Measurements from ENCODE around the gene RAB6B.

Gene RAB6B

GRCh38 chr3:133874344-133874743 lies 21.3 kb downstream of the RAB6B start:
- Histone ChIP-seq H3K4me3 (ENCODE audit: low read length in 2 of 2) (no peak overlapping the region), H3K27me3 (ENCODE audit: control insufficient read depth in 1 of 2, insufficient read depth in 2 of 2, low read length in 2 of 2) (no peaks in the 10 kb centered on the region), H3K9me3 (ENCODE audit: control insufficient read depth in 2 of 2, low read length in 2 of 2) (peaks cover 0 to 7% of the 10 kb centered on the region in 2 donors), H3K27ac (ENCODE audit: low read length) (no peak overlapping the region), H3K36me3 (ENCODE audit: control insufficient read depth in 2 of 2, insufficient read depth in 2 of 2, low read length in 2 of 2) (no peaks in the 10 kb centered on the region), H3K9ac (ENCODE audit: low read length in 2 of 2) (no peak overlapping the region), H3K4me1 (ENCODE audit: control insufficient read depth, insufficient read depth, low read length) (peaks cover under 1% of the 10 kb centered on the region)

DNA sequence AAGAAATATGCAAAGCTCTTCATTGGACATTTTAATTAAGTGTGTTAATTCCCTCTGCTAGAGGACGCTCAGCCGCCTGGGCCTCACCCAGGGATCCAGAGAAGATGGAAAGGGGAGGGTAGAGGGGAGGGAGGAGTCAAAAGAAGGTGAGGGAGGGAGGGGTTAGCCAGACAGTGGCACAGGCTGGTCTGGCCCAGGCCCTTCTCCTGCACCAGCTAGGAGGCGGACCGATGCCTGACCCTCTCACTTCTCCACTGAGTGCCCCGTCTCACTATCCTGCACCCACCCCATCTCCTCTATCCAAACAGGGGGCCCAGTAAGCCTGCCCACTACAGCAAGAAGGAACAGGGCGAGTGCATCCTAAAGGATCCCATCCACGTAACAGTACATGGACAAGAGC lies 22.9 kb downstream of the RAB6B start:
- Histone ChIP-seq H3K27ac (ENCODE audit: low read length) (no peak overlapping the region), H3K4me1 (ENCODE audit: control insufficient read depth, insufficient read depth, low read length) (peaks cover 15% of the 10 kb centered on the region), H3K4me3 (ENCODE audit: low read length in 2 of 2) (no peak overlapping the region), H3K9me3 (ENCODE audit: control insufficient read depth in 2 of 2, low read length in 2 of 2) (peaks cover 0 to 4% of the 10 kb centered on the region in 2 donors), H3K36me3 (ENCODE audit: control insufficient read depth in 2 of 2, insufficient read depth in 2 of 2, low read length in 2 of 2) (no peaks in the 10 kb centered on the region), H3K9ac (ENCODE audit: low read length in 2 of 2) (no peak overlapping the region), H3K27me3 (ENCODE audit: control insufficient read depth in 1 of 2, insufficient read depth in 2 of 2, low read length in 2 of 2) (no peaks in the 10 kb centered on the region)

DNA sequence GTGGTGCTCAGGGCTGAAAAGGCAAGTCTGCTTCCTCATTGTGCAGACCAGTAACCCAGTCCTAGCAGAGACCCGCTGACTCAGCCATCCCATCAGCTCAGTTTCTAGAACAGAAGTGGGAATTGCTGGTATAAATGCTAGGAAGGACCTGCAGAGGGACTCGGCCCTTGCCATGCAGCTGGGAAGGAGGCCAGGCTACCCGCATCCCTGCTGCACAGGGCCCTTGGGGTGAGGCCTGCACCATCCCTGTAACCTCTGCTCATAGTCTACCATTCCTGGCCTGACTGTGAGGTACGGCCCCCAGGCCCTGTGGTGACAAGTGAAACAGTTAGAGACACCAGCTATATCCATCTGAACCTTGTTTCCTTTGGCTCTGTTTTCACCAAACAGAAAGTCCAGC lies 23.5 kb downstream of the RAB6B start:
- Histone ChIP-seq H3K4me3 (ENCODE audit: low read length in 2 of 2) (no peak overlapping the region), H3K27ac (ENCODE audit: low read length) (no peak overlapping the region), H3K27me3 (ENCODE audit: control insufficient read depth in 1 of 2, insufficient read depth in 2 of 2, low read length in 2 of 2) (no peaks in the 10 kb centered on the region), H3K36me3 (ENCODE audit: control insufficient read depth in 2 of 2, insufficient read depth in 2 of 2, low read length in 2 of 2) (no peaks in the 10 kb centered on the region), H3K9ac (ENCODE audit: low read length in 2 of 2) (no peak overlapping the region), H3K4me1 (ENCODE audit: control insufficient read depth, insufficient read depth, low read length) (peaks cover 15% of the 10 kb centered on the region), H3K9me3 (ENCODE audit: control insufficient read depth in 2 of 2, low read length in 2 of 2) (peaks cover 0 to 4% of the 10 kb centered on the region in 2 donors)

- no peaks in the 10 kb centered on the region for H3K27me3 ChIP-seq (ENCODE audit: control insufficient read depth in 1 of 2, insufficient read depth in 2 of 2, low read length in 2 of 2)
- H3K9me3 ChIP-seq (ENCODE audit: control insufficient read depth in 2 of 2, low read length in 2 of 2), result peaks cover 0 to 4% of the 10 kb centered on the region in 2 donors
- no peak overlapping the region for H3K4me3 ChIP-seq (ENCODE audit: low read length in 2 of 2)
- H3K4me1 ChIP-seq (ENCODE audit: control insufficient read depth, insufficient read depth, low read length), result peaks cover 15% of the 10 kb centered on the region
- H3K36me3 ChIP-seq (ENCODE audit: control insufficient read depth in 2 of 2, insufficient read depth in 2 of 2, low read length in 2 of 2), result no peaks in the 10 kb centered on the region
- H3K27ac ChIP-seq (ENCODE audit: low read length), result no peak overlapping the region
- H3K9ac ChIP-seq (ENCODE audit: low read length in 2 of 2), result no peak overlapping the region
Observed at GRCh38 chr3:133871368-133872090, 24.2 kb downstream of the RAB6B start.

GRCh38 chr3:133870822-133871221 lies 24.9 kb downstream of the RAB6B start:
- Histone ChIP-seq H3K4me1 (ENCODE audit: control insufficient read depth, insufficient read depth, low read length) (peaks cover 15% of the 10 kb centered on the region), H3K27me3 (ENCODE audit: control insufficient read depth in 1 of 2, insufficient read depth in 2 of 2, low read length in 2 of 2) (no peaks in the 10 kb centered on the region), H3K36me3 (ENCODE audit: control insufficient read depth in 2 of 2, insufficient read depth in 2 of 2, low read length in 2 of 2) (no peaks in the 10 kb centered on the region), H3K9ac (ENCODE audit: low read length in 2 of 2) (no peak overlapping the region), H3K9me3 (ENCODE audit: control insufficient read depth in 2 of 2, low read length in 2 of 2) (peaks cover 0 to 4% of the 10 kb centered on the region in 2 donors), H3K4me3 (ENCODE audit: low read length in 2 of 2) (no peak overlapping the region), H3K27ac (ENCODE audit: low read length) (no peak overlapping the region)

- Histone ChIP-seq H3K27ac (ENCODE audit: low read length) (no peak overlapping the region), H3K9me3 (ENCODE audit: control insufficient read depth in 2 of 2, low read length in 2 of 2) (peaks cover 0 to 4% of the 10 kb centered on the region in 2 donors), H3K4me3 (ENCODE audit: low read length in 2 of 2) (no peak overlapping the region), H3K9ac (ENCODE audit: low read length in 2 of 2) (no peak overlapping the region), H3K27me3 (ENCODE audit: control insufficient read depth in 1 of 2, insufficient read depth in 2 of 2, low read length in 2 of 2) (no peaks in the 10 kb centered on the region), H3K36me3 (ENCODE audit: control insufficient read depth in 2 of 2, insufficient read depth in 2 of 2, low read length in 2 of 2) (no peaks in the 10 kb centered on the region), H3K4me1 (ENCODE audit: control insufficient read depth, insufficient read depth, low read length) (peaks cover 18% of the 10 kb centered on the region)
Observed at GRCh38 chr3:133869586-133869985, 26.1 kb downstream of the RAB6B start.

DNA sequence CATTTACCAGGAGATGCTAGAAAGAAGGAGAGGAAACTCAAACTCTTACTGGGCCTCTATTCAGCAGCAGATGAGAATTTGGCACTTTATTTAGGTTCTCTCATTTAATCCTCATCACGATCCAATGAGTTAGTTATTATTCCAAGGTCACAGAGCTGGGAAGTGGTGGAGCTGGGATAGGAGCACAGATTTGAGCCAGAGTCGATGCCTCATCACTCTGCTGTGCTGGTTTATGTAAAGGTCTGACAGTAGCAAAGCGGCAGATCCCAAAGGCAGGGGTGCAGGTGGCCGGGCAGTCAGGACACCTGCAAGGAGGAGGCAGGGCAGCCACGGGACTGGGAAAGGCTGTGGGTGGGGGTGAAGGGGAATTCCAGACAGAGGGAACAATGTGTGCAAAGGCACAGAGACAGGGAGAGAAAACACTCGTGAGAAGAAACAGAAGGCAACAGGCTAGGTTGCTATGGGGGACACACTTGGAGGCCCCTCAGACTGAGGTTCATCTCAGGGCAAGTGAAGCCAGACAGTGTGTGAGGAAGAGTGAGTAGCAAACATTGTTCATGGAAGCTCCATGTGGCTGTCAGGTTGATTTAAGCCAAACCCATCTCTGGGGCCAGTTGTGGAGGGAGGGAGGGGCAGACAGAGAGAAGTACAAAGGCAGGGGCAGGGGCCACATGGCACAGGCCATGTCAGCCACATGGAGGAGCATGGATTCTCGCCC lies 26.8 kb downstream of the RAB6B start:
- peak overlapping the region in 1 of 2 donors; percentile 5 for H3K9ac ChIP-seq (ENCODE audit: low read length in 2 of 2)
- no peaks in the 10 kb centered on the region for H3K27me3 ChIP-seq (ENCODE audit: control insufficient read depth in 1 of 2, insufficient read depth in 2 of 2, low read length in 2 of 2)
- no peak overlapping the region for H3K4me3 ChIP-seq (ENCODE audit: low read length in 2 of 2)
- peaks cover 0 to 4% of the 10 kb centered on the region in 2 donors for H3K9me3 ChIP-seq (ENCODE audit: control insufficient read depth in 2 of 2, low read length in 2 of 2)
- H3K27ac ChIP-seq (ENCODE audit: low read length), result peak overlapping the region; percentile 53
- H3K36me3 ChIP-seq (ENCODE audit: control insufficient read depth in 2 of 2, insufficient read depth in 2 of 2, low read length in 2 of 2), result no peaks in the 10 kb centered on the region
- H3K4me1 ChIP-seq (ENCODE audit: control insufficient read depth, insufficient read depth, low read length), result peaks cover 18% of the 10 kb centered on the region

DNA sequence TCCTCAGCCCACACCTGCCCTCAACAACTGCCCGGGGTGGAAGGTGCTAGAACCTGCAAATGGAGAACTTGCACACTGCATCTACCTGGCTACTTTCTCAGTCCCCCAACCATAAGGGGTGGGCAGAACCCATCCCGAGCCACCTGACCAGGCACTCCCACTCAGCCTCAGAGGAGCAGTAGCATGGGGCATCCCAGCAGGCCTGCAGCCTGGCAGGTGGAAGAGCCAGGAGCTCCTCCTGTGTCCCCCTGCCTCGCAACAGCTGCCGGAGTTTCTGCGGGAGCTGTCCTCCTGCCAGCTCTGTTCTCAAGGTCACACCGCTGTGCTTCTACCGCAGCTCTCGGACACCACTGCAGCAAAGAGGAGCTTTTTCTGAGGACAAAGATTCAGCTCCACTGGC lies 27.5 kb downstream of the RAB6B start:
- peaks cover 0 to 4% of the 10 kb centered on the region in 2 donors for H3K36me3 ChIP-seq (ENCODE audit: control insufficient read depth in 2 of 2, insufficient read depth in 2 of 2, low read length in 2 of 2)
- H3K4me3 ChIP-seq (ENCODE audit: low read length in 2 of 2), result no peak overlapping the region
- H3K9ac ChIP-seq (ENCODE audit: low read length in 2 of 2), result no peak overlapping the region
- peaks cover 0 to 4% of the 10 kb centered on the region in 2 donors for H3K9me3 ChIP-seq (ENCODE audit: control insufficient read depth in 2 of 2, low read length in 2 of 2)
- no peaks in the 10 kb centered on the region for H3K27me3 ChIP-seq (ENCODE audit: control insufficient read depth in 1 of 2, insufficient read depth in 2 of 2, low read length in 2 of 2)
- H3K4me1 ChIP-seq (ENCODE audit: control insufficient read depth, insufficient read depth, low read length), result peaks cover 18% of the 10 kb centered on the region
- peak overlapping the region; percentile 53 for H3K27ac ChIP-seq (ENCODE audit: low read length)

- no peak overlapping the region for H3K9ac ChIP-seq (ENCODE audit: low read length in 2 of 2)
- no peak overlapping the region for H3K4me3 ChIP-seq (ENCODE audit: low read length in 2 of 2)
- H3K36me3 ChIP-seq (ENCODE audit: control insufficient read depth in 2 of 2, insufficient read depth in 2 of 2, low read length in 2 of 2), result peaks cover 0 to 4% of the 10 kb centered on the region in 2 donors
- H3K9me3 ChIP-seq (ENCODE audit: control insufficient read depth in 2 of 2, low read length in 2 of 2), result peaks cover 0 to 4% of the 10 kb centered on the region in 2 donors
- H3K27ac ChIP-seq (ENCODE audit: low read length), result no peak overlapping the region
- H3K27me3 ChIP-seq (ENCODE audit: control insufficient read depth in 1 of 2, insufficient read depth in 2 of 2, low read length in 2 of 2), result no peaks in the 10 kb centered on the region
- H3K4me1 ChIP-seq (ENCODE audit: control insufficient read depth, insufficient read depth, low read length), result peaks cover 18% of the 10 kb centered on the region
Observed at GRCh38 chr3:133866141-133866540, 29.5 kb downstream of the RAB6B start.

DNA sequence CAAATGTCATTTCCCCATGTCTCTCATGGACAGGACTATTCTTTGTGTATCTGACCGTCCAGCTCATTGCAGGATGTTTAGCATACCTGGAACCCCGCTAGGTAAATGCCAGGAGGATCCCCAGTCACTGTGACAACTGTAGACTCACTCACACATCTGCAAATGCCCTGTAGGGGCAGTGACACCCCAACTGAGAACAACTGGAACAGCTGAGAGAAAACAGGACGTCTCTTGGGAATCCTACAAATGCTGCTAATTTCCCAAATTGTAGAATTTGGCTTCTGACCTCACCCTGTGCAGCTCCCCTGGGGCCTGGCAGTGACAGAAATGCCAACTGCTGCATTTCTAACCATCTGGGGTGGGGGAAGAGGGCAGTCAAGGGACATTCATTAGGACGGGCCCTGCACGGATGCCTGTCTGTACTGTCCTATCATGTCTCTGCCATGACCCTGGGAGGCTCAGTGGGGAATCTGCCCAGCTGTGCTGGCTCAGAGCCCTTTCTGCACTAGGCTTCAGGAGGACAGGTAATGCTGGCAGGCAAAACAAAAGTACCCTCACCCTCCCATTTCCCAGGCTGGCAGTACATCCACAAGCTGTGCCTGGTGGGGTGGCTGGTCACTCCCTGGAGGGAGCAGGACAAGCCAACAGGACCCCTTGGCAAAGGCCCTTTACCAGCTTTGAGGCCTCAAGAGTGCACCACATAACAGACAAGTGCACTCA lies 30.4 kb downstream of the RAB6B start:
- Histone ChIP-seq H3K36me3 (ENCODE audit: control insufficient read depth in 2 of 2, insufficient read depth in 2 of 2, low read length in 2 of 2) (peaks cover 0 to 4% of the 10 kb centered on the region in 2 donors), H3K4me3 (ENCODE audit: low read length in 2 of 2) (no peak overlapping the region), H3K27ac (ENCODE audit: low read length) (no peak overlapping the region), H3K9ac (ENCODE audit: low read length in 2 of 2) (no peak overlapping the region), H3K9me3 (ENCODE audit: control insufficient read depth in 2 of 2, low read length in 2 of 2) (peaks cover 0 to 4% of the 10 kb centered on the region in 2 donors), H3K4me1 (ENCODE audit: control insufficient read depth, insufficient read depth, low read length) (peaks cover 18% of the 10 kb centered on the region), H3K27me3 (ENCODE audit: control insufficient read depth in 1 of 2, insufficient read depth in 2 of 2, low read length in 2 of 2) (no peaks in the 10 kb centered on the region)

Measured in stomach smooth muscle (tissue), 2 donors.